T47D (cell line): ENCODE results near the gene KCNF1.

Source experiments
- DNase-seq, 2 experiments: peaks; one replicate each; pipeline versions ENCODE4 v3.0.0 to v3.0.0-alpha.2; 2011 to 2012; ENCODE audit warnings: low read depth in 1 of 2, low spot score in 1 of 2
- JUND ChIP-seq: IDR thresholded peaks from 2 replicates; pipeline ENCODE4 v1.6.1; 2012; ENCODE audit warnings: low read depth
- in situ Hi-C: cut with HindIII; loops from 2 replicates; pipeline ENCODE4 v1.10.0; 2016; ENCODE audit warnings: low sequenced_read_pairs, low pct_unique_long_range_greater_than_20kb

KCNF1 gene

GRCh38 chr2:10900216-10901109 is 11.3 kb upstream of the KCNF1 start:
- peak in 1 of 2 experiments; percentile 82 for DNase-seq
- in situ Hi-C loops = no loop called here
- no peak for TF ChIP-seq JUND

GRCh38 chr2:10901160-10901939 is 10.4 kb upstream of the KCNF1 start:
- DNase-seq = peak in 1 of 2 experiments; percentile 67
- in situ Hi-C loops = no loop called here
- TF ChIP-seq JUND = no peak

- no peak for DNase-seq
- TF ChIP-seq JUND = no peak
- in situ Hi-C loops = no loop called here
Measured at GRCh38 chr2:10903861-10904210, 7.9 kb upstream of the KCNF1 start.

GRCh38 chr2:10904455-10904854 is 7.3 kb upstream of the KCNF1 start:
- TF ChIP-seq JUND = no peak
- DNase-seq = no peak
- in situ Hi-C loops = no loop called here

GRCh38 chr2:10905006-10905861 is 6.5 kb upstream of the KCNF1 start:
- TF ChIP-seq JUND = no peak
- in situ Hi-C loops = no loop called here
- DNase-seq = no peak

GRCh38 chr2:10905862-10906143 is 5.9 kb upstream of the KCNF1 start:
- no peak for TF ChIP-seq JUND
- DNase-seq = no peak

GRCh38 chr2:10906926-10907625 is 4.7 kb upstream of the KCNF1 start:
- no peak for DNase-seq
- in situ Hi-C loops = no loop called here
- TF ChIP-seq JUND = no peak

More at GRCh38 chr2:10905862-10906143, 5.9 kb upstream of the KCNF1 start:
- in situ Hi-C loops = no loop called here

- in situ Hi-C loops = no loop called here
- no peak for DNase-seq
- no peak for TF ChIP-seq JUND
Measured at GRCh38 chr2:10908195-10908594, 3.5 kb upstream of the KCNF1 start.

GRCh38 chr2:10909050-10909995 is 2.4 kb upstream of the KCNF1 start:
- no peak for TF ChIP-seq JUND
- in situ Hi-C loops = no loop called here
- DNase-seq = peak in 1 of 2 experiments; percentile 36

- in situ Hi-C loops = no loop called here
- no peak for DNase-seq
- no peak for TF ChIP-seq JUND
Measured at GRCh38 chr2:10909996-10910341, 1.8 kb upstream of the KCNF1 start.

GRCh38 chr2:10910625-10911024 is 1.1 kb upstream of the KCNF1 start:
- TF ChIP-seq JUND = no peak
- no peak for DNase-seq
- in situ Hi-C loops = no loop called here
